ENCODE results near the gene TRIM71.

TRIM71 gene

DNA sequence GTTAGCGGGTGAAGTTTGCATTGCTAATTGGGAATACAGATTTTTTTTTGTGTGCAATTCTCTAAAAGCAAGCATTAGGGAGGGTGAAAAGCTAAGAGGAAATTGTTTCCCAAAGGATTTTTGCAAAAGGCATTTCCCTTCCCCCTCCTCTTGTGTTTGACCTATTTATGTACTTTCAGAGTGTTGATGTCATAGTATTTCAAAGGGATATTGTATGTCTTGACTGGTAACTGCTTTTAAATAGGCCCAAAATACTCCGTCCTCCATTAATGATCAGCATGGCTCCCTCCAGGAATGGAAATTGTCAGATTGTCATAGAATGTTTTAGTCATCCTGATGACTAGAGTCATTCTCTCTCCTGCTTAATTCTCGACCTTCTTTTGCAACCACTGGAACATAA lies 32.4 kb downstream of the TRIM71 start:
- H3K27ac ChIP-seq (replicated peaks): no peak overlapping the region
- H3K4me3 ChIP-seq (replicated peaks; ENCODE audit: insufficient read depth, low read length): no peak overlapping the region
- no peaks in the 10 kb centered on the region for H3K27me3 ChIP-seq (ENCODE audit: insufficient read depth, poor library complexity, severe bottlenecking)
- no peak for TF ChIP-seq POLR2AphosphoS5 (IDR thresholded peaks at IDR 0.05; ENCODE audit: low read depth)
- TF ChIP-seq, protein P1, sequence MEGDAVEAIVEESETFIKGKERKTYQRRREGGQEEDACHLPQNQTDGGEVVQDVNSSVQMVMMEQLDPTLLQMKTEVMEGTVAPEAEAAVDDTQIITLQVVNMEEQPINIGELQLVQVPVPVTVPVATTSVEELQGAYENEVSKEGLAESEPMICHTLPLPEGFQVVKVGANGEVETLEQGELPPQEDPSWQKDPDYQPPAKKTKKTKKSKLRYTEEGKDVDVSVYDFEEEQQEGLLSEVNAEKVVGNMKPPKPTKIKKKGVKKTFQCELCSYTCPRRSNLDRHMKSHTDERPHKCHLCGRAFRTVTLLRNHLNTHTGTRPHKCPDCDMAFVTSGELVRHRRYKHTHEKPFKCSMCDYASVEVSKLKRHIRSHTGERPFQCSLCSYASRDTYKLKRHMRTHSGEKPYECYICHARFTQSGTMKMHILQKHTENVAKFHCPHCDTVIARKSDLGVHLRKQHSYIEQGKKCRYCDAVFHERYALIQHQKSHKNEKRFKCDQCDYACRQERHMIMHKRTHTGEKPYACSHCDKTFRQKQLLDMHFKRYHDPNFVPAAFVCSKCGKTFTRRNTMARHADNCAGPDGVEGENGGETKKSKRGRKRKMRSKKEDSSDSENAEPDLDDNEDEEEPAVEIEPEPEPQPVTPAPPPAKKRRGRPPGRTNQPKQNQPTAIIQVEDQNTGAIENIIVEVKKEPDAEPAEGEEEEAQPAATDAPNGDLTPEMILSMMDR (IDR thresholded peaks at IDR 0.05; ENCODE audit: insufficient read depth, low read length): no peak
- TF ChIP-seq SPI1 (IDR thresholded peaks at IDR 0.05; ENCODE audit: borderline replicate concordance, low read depth): no peak
- no peak for TF ChIP-seq GABPA (IDR thresholded peaks at IDR 0.05; ENCODE audit: low read depth)
- TF ChIP-seq, protein P2, sequence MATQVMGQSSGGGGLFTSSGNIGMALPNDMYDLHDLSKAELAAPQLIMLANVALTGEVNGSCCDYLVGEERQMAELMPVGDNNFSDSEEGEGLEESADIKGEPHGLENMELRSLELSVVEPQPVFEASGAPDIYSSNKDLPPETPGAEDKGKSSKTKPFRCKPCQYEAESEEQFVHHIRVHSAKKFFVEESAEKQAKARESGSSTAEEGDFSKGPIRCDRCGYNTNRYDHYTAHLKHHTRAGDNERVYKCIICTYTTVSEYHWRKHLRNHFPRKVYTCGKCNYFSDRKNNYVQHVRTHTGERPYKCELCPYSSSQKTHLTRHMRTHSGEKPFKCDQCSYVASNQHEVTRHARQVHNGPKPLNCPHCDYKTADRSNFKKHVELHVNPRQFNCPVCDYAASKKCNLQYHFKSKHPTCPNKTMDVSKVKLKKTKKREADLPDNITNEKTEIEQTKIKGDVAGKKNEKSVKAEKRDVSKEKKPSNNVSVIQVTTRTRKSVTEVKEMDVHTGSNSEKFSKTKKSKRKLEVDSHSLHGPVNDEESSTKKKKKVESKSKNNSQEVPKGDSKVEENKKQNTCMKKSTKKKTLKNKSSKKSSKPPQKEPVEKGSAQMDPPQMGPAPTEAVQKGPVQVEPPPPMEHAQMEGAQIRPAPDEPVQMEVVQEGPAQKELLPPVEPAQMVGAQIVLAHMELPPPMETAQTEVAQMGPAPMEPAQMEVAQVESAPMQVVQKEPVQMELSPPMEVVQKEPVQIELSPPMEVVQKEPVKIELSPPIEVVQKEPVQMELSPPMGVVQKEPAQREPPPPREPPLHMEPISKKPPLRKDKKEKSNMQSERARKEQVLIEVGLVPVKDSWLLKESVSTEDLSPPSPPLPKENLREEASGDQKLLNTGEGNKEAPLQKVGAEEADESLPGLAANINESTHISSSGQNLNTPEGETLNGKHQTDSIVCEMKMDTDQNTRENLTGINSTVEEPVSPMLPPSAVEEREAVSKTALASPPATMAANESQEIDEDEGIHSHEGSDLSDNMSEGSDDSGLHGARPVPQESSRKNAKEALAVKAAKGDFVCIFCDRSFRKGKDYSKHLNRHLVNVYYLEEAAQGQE (IDR thresholded peaks at IDR 0.05; ENCODE audit: insufficient replicate concordance, low read depth): no peak
- no peak for DNase-seq (ENCODE audit: low read depth in 1 of 2, low spot score in 1 of 2)

DNA sequence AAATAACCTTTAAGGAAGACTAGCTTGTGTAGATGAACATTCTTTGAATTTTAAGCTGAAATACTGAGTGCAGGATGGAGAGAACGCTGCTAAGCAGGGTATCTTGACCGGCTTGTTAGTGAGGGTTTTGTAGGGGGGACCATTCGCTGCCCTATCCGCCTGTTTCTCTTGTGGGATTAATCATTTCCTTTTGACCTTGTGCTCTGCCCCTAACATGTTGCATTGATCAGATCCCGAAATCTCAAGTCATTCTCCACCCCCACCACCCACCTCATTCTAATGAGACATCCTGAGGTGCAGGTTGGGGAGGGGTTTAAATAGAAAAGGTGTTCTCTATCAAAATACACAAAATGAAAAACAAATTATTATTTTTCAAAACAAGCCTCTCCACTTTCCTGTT lies 32.8 kb downstream of the TRIM71 start:
- DNase-seq (ENCODE audit: low read depth in 1 of 2, low spot score in 1 of 2): no peak
- Histone ChIP-seq H3K4me3 (replicated peaks; ENCODE audit: insufficient read depth, low read length) (no peak overlapping the region), H3K27ac (replicated peaks) (no peak overlapping the region), H3K27me3 (ENCODE audit: insufficient read depth, poor library complexity, severe bottlenecking) (no peaks in the 10 kb centered on the region)
- TF ChIP-seq POLR2AphosphoS5 (IDR thresholded peaks at IDR 0.05; ENCODE audit: low read depth) (no peak), GABPA (IDR thresholded peaks at IDR 0.05; ENCODE audit: low read depth) (no peak), SPI1 (IDR thresholded peaks at IDR 0.05; ENCODE audit: borderline replicate concordance, low read depth) (no peak)
- TF ChIP-seq, protein P1 (IDR thresholded peaks at IDR 0.05; ENCODE audit: insufficient read depth, low read length): no peak
- TF ChIP-seq, protein P2 (IDR thresholded peaks at IDR 0.05; ENCODE audit: insufficient replicate concordance, low read depth): no peak

DNA sequence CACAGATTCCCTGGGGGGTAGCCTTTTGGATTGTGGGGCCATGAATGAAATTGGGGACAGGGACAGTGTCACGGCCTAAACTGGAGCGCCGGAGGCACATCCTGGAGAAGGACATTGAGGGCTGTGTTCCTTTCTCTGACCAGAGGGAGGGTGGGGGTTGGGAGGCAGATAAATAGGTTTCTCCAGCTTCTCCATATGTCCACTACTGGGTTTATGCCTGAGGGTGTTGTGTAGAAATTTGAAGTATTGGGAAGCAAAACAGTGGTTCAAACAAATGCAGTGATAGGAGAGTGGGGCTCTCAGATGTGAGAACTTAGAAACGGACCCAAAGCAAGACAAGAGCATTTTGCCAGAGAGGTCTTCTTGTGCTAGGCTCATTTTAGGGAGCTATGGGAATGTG lies 34.3 kb downstream of the TRIM71 start:
- no peak overlapping the region for H3K4me3 ChIP-seq (replicated peaks; ENCODE audit: insufficient read depth, low read length)
- H3K27ac ChIP-seq (replicated peaks): no peak overlapping the region

More for the DNA sequence above, 34.3 kb downstream of the TRIM71 start:
- no peak for DNase-seq (ENCODE audit: low read depth in 1 of 2, low spot score in 1 of 2)
- TF ChIP-seq, protein P2 (IDR thresholded peaks at IDR 0.05; ENCODE audit: insufficient replicate concordance, low read depth): no peak
- TF ChIP-seq GABPA (IDR thresholded peaks at IDR 0.05; ENCODE audit: low read depth): no peak
- TF ChIP-seq POLR2AphosphoS5 (IDR thresholded peaks at IDR 0.05; ENCODE audit: low read depth): no peak
- TF ChIP-seq, protein P1 (IDR thresholded peaks at IDR 0.05; ENCODE audit: insufficient read depth, low read length): no peak
- no peak for TF ChIP-seq SPI1 (IDR thresholded peaks at IDR 0.05; ENCODE audit: borderline replicate concordance, low read depth)
- no peaks in the 10 kb centered on the region for H3K27me3 ChIP-seq (ENCODE audit: insufficient read depth, poor library complexity, severe bottlenecking)

Measured in HL-60 (cell line).